Measurements from ENCODE around the gene GAK.
A peak's percentile ranks its signal among the peaks of the same experiment; 100 is the strongest.
"Not testable (repeated sequence)": the region's sequence is repeated elsewhere in the genome, so short reads cannot be mapped to it uniquely, and the experiment has no call there.

The GAK gene

DNA sequence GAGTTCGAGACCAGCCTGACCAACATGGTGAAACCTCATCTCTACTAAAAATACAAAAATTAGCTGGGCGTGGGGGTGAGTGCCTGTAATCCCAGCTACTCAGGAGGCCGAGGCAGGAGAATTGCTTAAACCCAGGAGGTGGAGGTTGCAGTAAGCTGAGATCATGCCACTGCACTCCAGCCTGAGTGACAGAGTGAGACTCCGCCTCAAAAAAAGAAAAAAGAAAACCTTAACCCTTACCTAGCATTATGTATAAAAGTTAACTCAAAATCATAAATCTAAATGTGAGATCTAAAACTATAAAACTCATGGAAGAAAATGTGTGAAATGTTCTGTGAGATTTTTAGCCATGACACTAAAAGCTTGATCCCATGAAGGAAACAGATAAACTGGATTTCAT lies 7.4 kb upstream of the GAK start:
- not testable (repeated sequence) for H3K36me3 ChIP-seq (ENCODE audit: control insufficient read depth in 1 of 2, insufficient read depth in 2 of 2, low read length in 2 of 2); H3K27ac ChIP-seq (ENCODE audit: low read depth, low read length); H3K9ac ChIP-seq (ENCODE audit: low read depth in 1 of 2, low read length in 2 of 2); H3K4me3 ChIP-seq (ENCODE audit: low read depth in 1 of 2, low read length in 2 of 2); H3K27me3 ChIP-seq (ENCODE audit: control insufficient read depth in 1 of 2, insufficient read depth in 2 of 2, low read length in 2 of 2); H3K4me1 ChIP-seq (ENCODE audit: control insufficient read depth in 1 of 2, insufficient read depth in 2 of 2, low read length in 2 of 2); H3K9me3 ChIP-seq (ENCODE audit: control insufficient read depth in 1 of 2, low read length in 2 of 2)

DNA sequence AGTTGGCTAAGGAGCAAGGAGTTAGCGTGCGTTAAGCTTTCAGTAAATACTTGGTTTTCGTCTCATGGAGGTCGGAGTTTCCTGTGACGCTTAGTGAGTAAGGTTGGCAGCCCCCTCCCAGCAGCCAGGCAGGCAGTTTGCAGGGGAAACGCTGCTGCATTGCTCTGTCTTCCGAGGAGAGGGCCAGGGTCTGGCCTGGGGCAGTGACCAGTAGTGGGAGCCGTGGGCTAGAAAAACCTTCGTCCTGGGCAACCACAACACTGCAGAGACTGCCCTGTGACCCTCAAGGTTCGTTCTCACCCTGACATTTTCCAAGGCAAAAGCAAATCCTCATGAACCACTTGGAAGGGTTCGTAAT lies 576 bp upstream of the GAK start:
- no peaks in the 10 kb centered on the region for H3K9me3 ChIP-seq (ENCODE audit: control insufficient read depth in 1 of 2, low read length in 2 of 2)

DNA sequence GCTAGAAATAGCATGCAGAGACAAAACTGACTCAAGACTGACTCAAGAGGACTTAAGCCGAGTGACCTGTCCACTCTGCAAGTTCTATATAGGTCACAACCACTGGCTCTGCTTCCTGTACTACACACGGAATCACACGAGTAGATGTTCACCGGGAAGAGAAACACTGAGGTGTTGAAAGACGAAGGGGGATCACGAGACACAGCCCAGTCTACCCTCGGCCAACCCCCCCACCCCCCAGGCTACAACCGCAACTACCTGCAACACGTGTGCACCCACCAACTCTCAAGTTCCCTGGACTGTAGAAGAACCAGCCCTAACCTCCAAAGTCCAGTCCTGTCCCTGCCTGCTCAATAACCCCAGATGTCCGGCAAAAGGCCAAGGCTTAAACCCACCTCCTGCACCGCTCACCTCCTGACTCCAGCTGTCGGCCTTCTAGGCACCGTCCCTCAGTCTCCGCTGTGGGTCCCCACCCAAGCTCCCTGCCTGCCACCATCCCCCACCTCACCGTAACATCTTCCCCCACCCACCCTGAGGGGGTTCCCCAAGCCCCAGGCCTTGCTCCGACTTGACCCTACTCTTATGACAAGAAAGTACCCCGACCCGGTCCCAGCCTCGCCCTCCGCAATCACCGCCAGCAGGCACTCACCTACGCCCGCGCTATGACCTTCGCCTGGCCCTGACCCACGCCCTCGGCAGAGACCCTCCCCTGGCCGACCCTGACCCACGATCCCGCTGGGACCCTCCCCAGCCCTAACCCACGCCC lies 739 bp downstream of the GAK start:
- Histone ChIP-seq H3K4me1 (ENCODE audit: control insufficient read depth in 1 of 2, insufficient read depth in 2 of 2, low read length in 2 of 2) (peaks cover 27 to 41% of the 10 kb centered on the region in 2 donors), H3K9ac (ENCODE audit: low read depth in 1 of 2, low read length in 2 of 2) (peak overlapping the region; percentile 97), H3K27me3 (ENCODE audit: control insufficient read depth in 1 of 2, insufficient read depth in 2 of 2, low read length in 2 of 2) (no peaks in the 10 kb centered on the region), H3K9me3 (ENCODE audit: control insufficient read depth in 1 of 2, low read length in 2 of 2) (no peaks in the 10 kb centered on the region), H3K4me3 (ENCODE audit: low read depth in 1 of 2, low read length in 2 of 2) (peak overlapping the region; percentile 93 to 99), H3K36me3 (ENCODE audit: control insufficient read depth in 1 of 2, insufficient read depth in 2 of 2, low read length in 2 of 2) (no peaks in the 10 kb centered on the region), H3K27ac (ENCODE audit: low read depth, low read length) (peak overlapping the region; percentile 97)

More for the DNA sequence above, 576 bp upstream of the GAK start:
- Histone ChIP-seq H3K27ac (ENCODE audit: low read depth, low read length) (peak overlapping the region; percentile 40), H3K9ac (ENCODE audit: low read depth in 1 of 2, low read length in 2 of 2) (peak overlapping the region; percentile 93 to 97), H3K4me1 (ENCODE audit: control insufficient read depth in 1 of 2, insufficient read depth in 2 of 2, low read length in 2 of 2) (peaks cover 27 to 40% of the 10 kb centered on the region in 2 donors), H3K4me3 (ENCODE audit: low read depth in 1 of 2, low read length in 2 of 2) (peak overlapping the region; percentile 93 to 99), H3K36me3 (ENCODE audit: control insufficient read depth in 1 of 2, insufficient read depth in 2 of 2, low read length in 2 of 2) (no peaks in the 10 kb centered on the region), H3K27me3 (ENCODE audit: control insufficient read depth in 1 of 2, insufficient read depth in 2 of 2, low read length in 2 of 2) (no peaks in the 10 kb centered on the region)

DNA sequence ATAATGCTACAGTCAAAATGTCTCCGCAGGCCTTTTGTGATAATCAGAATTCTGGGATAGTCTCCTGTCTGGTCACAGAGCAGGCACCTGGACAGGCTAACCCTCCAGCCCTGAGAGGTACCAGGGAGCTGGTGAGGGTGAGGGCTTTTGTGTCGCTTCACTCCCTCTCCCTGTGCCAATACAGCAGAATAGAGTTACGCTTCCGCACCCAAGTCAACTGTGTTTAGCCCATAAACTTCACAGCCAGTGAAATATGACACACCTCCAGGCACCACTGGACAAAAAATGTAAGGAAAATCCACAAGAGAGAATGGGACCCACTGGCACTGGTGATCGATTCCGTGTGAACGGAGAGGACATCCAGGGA lies 1.3 kb downstream of the GAK start:
- H3K27me3 ChIP-seq (ENCODE audit: control insufficient read depth in 1 of 2, insufficient read depth in 2 of 2, low read length in 2 of 2) = no peaks in the 10 kb centered on the region
- peak overlapping the region; percentile 93 to 99 for H3K4me3 ChIP-seq (ENCODE audit: low read depth in 1 of 2, low read length in 2 of 2)
- H3K9ac ChIP-seq (ENCODE audit: low read depth in 1 of 2, low read length in 2 of 2) = peak overlapping the region; percentile 97
- no peaks in the 10 kb centered on the region for H3K36me3 ChIP-seq (ENCODE audit: control insufficient read depth in 1 of 2, insufficient read depth in 2 of 2, low read length in 2 of 2)
- peaks cover 28 to 41% of the 10 kb centered on the region in 2 donors for H3K4me1 ChIP-seq (ENCODE audit: control insufficient read depth in 1 of 2, insufficient read depth in 2 of 2, low read length in 2 of 2)
- no peaks in the 10 kb centered on the region for H3K9me3 ChIP-seq (ENCODE audit: control insufficient read depth in 1 of 2, low read length in 2 of 2)
- H3K27ac ChIP-seq (ENCODE audit: low read depth, low read length) = peak overlapping the region; percentile 97

DNA sequence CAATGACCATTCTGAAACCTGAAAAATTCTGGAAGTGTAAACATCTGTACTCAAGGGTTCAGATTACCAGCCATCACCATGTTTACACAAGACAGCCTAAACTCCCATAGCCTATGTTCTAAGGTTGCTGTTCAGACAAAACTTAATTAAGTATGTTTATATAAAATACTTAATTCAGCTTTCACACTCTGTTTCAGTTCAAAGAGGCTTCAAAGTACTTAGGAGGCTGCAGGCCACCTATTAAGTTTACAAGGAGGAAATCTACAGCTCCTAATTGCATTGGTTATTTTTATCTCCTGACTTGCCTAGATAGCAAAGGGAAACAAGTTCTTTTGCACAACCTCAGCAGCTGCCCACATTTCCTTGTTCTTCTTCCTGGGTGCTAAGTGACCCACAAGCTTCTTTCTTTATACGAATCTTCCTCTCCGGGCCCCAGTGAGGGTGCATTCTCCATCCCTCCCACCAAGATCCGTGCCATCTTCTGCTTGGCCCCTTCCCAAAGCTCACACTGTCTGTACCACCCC lies 2.0 kb downstream of the GAK start:
- Histone ChIP-seq H3K9ac (ENCODE audit: low read depth in 1 of 2, low read length in 2 of 2) (peak overlapping the region; percentile 97), H3K9me3 (ENCODE audit: control insufficient read depth in 1 of 2, low read length in 2 of 2) (no peaks in the 10 kb centered on the region), H3K27ac (ENCODE audit: low read depth, low read length) (no peak overlapping the region), H3K4me3 (ENCODE audit: low read depth in 1 of 2, low read length in 2 of 2) (peak overlapping the region; percentile 93 to 99), H3K27me3 (ENCODE audit: control insufficient read depth in 1 of 2, insufficient read depth in 2 of 2, low read length in 2 of 2) (no peaks in the 10 kb centered on the region), H3K4me1 (ENCODE audit: control insufficient read depth in 1 of 2, insufficient read depth in 2 of 2, low read length in 2 of 2) (peaks cover 31 to 41% of the 10 kb centered on the region in 2 donors), H3K36me3 (ENCODE audit: control insufficient read depth in 1 of 2, insufficient read depth in 2 of 2, low read length in 2 of 2) (no peaks in the 10 kb centered on the region)

DNA sequence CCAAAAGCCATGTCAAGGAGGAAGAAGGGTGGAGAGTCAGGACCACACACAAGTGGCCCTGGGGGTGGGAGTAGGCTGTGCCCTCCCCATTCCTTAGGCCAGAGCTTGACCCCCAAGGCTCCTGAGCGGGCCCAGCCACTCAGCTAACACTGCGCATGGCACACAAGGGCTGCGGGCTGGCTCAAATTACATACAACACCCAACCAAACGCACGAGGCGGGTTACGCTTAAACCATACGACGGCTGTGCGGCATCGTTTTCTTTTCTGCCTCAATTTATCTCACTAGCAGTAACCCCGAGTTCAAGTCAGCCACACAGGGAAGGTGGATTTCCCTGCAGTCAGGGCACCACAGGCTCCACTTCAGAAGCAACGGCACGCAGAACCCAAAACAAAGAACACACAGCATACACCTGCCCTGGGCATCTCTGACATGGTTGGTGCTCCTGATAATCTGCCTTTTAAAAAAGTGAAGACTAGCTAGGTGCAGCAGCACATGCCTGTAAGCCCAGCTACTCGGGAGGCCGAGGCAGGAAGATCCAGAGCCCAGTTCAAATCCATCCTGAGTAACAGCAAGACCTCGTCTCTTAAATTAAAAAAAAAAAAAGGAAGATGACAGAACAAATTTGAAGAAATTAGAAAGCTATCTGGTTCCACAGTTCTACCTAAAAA lies 2.9 kb downstream of the GAK start:
- no peak overlapping the region for H3K27ac ChIP-seq (ENCODE audit: low read depth, low read length)
- no peak overlapping the region for H3K9ac ChIP-seq (ENCODE audit: low read depth in 1 of 2, low read length in 2 of 2)
- no peak overlapping the region for H3K4me3 ChIP-seq (ENCODE audit: low read depth in 1 of 2, low read length in 2 of 2)
- no peaks in the 10 kb centered on the region for H3K36me3 ChIP-seq (ENCODE audit: control insufficient read depth in 1 of 2, insufficient read depth in 2 of 2, low read length in 2 of 2)
- no peaks in the 10 kb centered on the region for H3K9me3 ChIP-seq (ENCODE audit: control insufficient read depth in 1 of 2, low read length in 2 of 2)
- H3K27me3 ChIP-seq (ENCODE audit: control insufficient read depth in 1 of 2, insufficient read depth in 2 of 2, low read length in 2 of 2) = no peaks in the 10 kb centered on the region
- peaks cover 31 to 45% of the 10 kb centered on the region in 2 donors for H3K4me1 ChIP-seq (ENCODE audit: control insufficient read depth in 1 of 2, insufficient read depth in 2 of 2, low read length in 2 of 2)

DNA sequence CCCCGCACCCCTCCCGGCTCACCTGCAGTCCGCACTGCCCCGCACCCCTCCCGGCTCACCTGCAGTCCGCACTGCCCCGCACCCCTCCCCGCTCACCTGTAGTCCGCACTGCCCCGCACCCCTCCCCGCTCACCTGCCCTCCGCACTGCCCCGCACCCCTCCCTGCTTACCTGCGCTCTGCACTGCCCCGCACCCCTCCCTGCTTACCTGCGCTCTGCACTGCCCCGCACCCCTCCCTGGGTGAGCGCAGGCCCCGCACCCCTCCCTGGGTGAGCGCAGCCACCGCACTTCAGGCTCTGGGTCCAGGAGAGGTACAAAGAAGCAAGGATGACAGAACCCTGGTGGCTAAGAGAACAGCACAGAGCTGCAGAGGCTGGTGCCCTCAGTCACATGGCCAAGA lies 4.5 kb downstream of the GAK start:
- H3K36me3 ChIP-seq (ENCODE audit: control insufficient read depth in 1 of 2, insufficient read depth in 2 of 2, low read length in 2 of 2); H3K27me3 ChIP-seq (ENCODE audit: control insufficient read depth in 1 of 2, insufficient read depth in 2 of 2, low read length in 2 of 2); H3K27ac ChIP-seq (ENCODE audit: low read depth, low read length); H3K9me3 ChIP-seq (ENCODE audit: control insufficient read depth in 1 of 2, low read length in 2 of 2); H3K4me3 ChIP-seq (ENCODE audit: low read depth in 1 of 2, low read length in 2 of 2); H3K9ac ChIP-seq (ENCODE audit: low read depth in 1 of 2, low read length in 2 of 2): not testable (repeated sequence)
- peaks cover 27 to 47% of the 10 kb centered on the region in 2 donors for H3K4me1 ChIP-seq (ENCODE audit: control insufficient read depth in 1 of 2, insufficient read depth in 2 of 2, low read length in 2 of 2)

DNA sequence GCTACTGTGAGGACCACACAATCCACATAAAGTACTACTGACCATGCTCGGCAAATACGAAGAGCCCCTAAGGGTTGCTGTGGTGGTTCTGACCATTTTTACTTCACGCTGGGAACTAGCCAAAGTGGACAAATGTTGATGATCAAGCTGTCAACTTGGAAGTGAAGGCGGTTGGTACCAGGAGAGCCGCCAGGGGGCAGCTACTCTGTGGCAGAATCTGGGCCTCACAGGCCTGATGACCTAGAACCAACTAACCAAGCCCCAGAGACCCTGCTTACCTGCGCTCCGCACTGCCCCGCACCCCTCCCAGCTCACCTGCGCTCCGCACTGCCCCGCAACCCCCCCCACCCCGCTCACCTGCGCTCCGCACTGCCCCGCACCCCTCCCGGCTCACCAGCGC lies 5.6 kb downstream of the GAK start:
- H3K36me3 ChIP-seq (ENCODE audit: control insufficient read depth in 1 of 2, insufficient read depth in 2 of 2, low read length in 2 of 2) = peaks cover 0 to 6% of the 10 kb centered on the region in 2 donors
- H3K9ac ChIP-seq (ENCODE audit: low read depth in 1 of 2, low read length in 2 of 2) = no peak overlapping the region
- H3K4me1 ChIP-seq (ENCODE audit: control insufficient read depth in 1 of 2, insufficient read depth in 2 of 2, low read length in 2 of 2) = peaks cover 27 to 46% of the 10 kb centered on the region in 2 donors
- H3K27me3 ChIP-seq (ENCODE audit: control insufficient read depth in 1 of 2, insufficient read depth in 2 of 2, low read length in 2 of 2) = no peaks in the 10 kb centered on the region
- no peaks in the 10 kb centered on the region for H3K9me3 ChIP-seq (ENCODE audit: control insufficient read depth in 1 of 2, low read length in 2 of 2)
- H3K27ac ChIP-seq (ENCODE audit: low read depth, low read length) = no peak overlapping the region
- H3K4me3 ChIP-seq (ENCODE audit: low read depth in 1 of 2, low read length in 2 of 2) = no peak overlapping the region

DNA sequence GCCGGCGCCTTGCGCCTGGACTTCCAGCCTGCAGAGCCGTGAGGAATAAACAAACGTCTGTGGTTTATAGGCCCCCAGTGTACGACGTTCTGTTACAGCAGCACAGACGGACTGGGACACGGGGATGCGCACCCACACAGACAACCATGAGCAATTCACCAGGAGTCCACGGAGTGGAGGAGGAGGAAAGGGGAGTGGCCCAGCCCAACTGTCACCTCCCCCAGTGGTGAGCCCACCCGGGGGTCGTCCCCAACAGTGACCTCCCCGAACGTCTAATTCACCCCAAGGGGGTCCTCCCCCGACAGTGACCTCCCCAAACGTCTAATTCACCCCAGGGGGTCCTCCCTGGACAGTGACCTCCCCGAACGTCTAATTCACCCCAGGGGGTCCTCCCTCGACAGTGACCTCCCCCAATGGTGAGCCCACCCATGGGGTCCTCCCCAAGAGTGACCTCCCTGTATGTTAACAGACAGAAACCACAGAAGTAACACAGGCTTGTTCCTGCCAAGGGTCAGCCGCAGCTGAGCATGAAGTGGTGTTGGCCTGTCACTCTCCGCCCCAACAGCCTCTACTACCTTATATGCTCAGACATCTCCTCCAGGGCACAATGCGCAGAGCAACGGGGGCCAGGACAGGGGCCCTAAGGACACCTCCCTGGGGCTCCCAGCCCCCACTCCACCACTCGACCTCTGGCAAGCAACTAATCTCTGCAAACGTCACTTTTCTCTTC lies 6.2 kb downstream of the GAK start:
- no peak overlapping the region for H3K27ac ChIP-seq (ENCODE audit: low read depth, low read length)

DNA sequence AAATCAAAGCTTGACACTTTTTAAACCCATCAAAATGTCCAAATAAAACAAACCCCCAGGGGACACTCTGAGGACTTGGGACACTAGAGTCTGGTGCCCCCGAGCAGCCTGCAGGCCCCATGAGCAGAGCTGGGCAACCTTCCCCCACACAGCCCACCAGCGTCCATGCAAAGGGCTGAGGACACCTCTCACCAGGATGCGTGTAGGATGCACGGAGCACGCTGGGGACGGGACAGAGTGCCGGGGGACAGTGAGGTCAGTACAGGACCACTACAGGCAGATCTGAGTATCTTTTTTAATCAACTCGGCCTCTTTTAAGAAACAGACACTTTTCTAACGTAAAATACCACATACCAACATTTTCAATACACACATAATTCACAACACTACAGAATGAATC lies 6.9 kb downstream of the GAK start:
- no peak overlapping the region for H3K9ac ChIP-seq (ENCODE audit: low read depth in 1 of 2, low read length in 2 of 2)
- peaks cover 16 to 32% of the 10 kb centered on the region in 2 donors for H3K4me1 ChIP-seq (ENCODE audit: control insufficient read depth in 1 of 2, insufficient read depth in 2 of 2, low read length in 2 of 2)
- no peak overlapping the region for H3K27ac ChIP-seq (ENCODE audit: low read depth, low read length)
- H3K27me3 ChIP-seq (ENCODE audit: control insufficient read depth in 1 of 2, insufficient read depth in 2 of 2, low read length in 2 of 2) = no peaks in the 10 kb centered on the region
- no peak overlapping the region for H3K4me3 ChIP-seq (ENCODE audit: low read depth in 1 of 2, low read length in 2 of 2)
- H3K36me3 ChIP-seq (ENCODE audit: control insufficient read depth in 1 of 2, insufficient read depth in 2 of 2, low read length in 2 of 2) = peaks cover 0 to 6% of the 10 kb centered on the region in 2 donors
- no peaks in the 10 kb centered on the region for H3K9me3 ChIP-seq (ENCODE audit: control insufficient read depth in 1 of 2, low read length in 2 of 2)

More for the DNA sequence above, 6.2 kb downstream of the GAK start:
- peaks cover 0 to 6% of the 10 kb centered on the region in 2 donors for H3K36me3 ChIP-seq (ENCODE audit: control insufficient read depth in 1 of 2, insufficient read depth in 2 of 2, low read length in 2 of 2)
- no peaks in the 10 kb centered on the region for H3K9me3 ChIP-seq (ENCODE audit: control insufficient read depth in 1 of 2, low read length in 2 of 2)
- H3K4me1 ChIP-seq (ENCODE audit: control insufficient read depth in 1 of 2, insufficient read depth in 2 of 2, low read length in 2 of 2) = peaks cover 24 to 40% of the 10 kb centered on the region in 2 donors
- H3K27me3 ChIP-seq (ENCODE audit: control insufficient read depth in 1 of 2, insufficient read depth in 2 of 2, low read length in 2 of 2) = no peaks in the 10 kb centered on the region
- no peak overlapping the region for H3K4me3 ChIP-seq (ENCODE audit: low read depth in 1 of 2, low read length in 2 of 2)
- no peak overlapping the region for H3K9ac ChIP-seq (ENCODE audit: low read depth in 1 of 2, low read length in 2 of 2)

Measured in duodenal mucosa (tissue), 2 donors.